ACC112 (cell line): Measurements from ENCODE around the gene HSF4.

Source experiments
- H2AFZ ChIP-seq: fragments of 200-600 bp; sonication (generic); one replicate; pipeline ENCODE4 v1.6.0; 2017; ENCODE audit warnings: antibody characterized with exemption, low read length; ENCODE audit not compliant: unreplicated experiment
- H3K27ac ChIP-seq: fragments of 200-600 bp; sonication (generic); 2 replicates; pipeline ENCODE4 v1.5.1; 2014; ENCODE audit warnings: low read depth, mild to moderate bottlenecking, antibody characterized with exemption, low read length, moderate library complexity
- H3K27me3 ChIP-seq: fragments of 200-600 bp; sonication (generic); 2 replicates; pipeline ENCODE4 v1.6.1; 2014; ENCODE audit warnings: mild to moderate bottlenecking, antibody characterized with exemption, low read length, moderate library complexity, mixed read lengths; ENCODE audit not compliant: insufficient read depth
- H3K36me3 ChIP-seq: fragments of 200-600 bp; sonication (generic); 2 replicates; pipeline ENCODE4 v1.6.1; 2016; ENCODE audit warnings: mild to moderate bottlenecking, antibody characterized with exemption, low read length, moderate library complexity, mixed read lengths; ENCODE audit not compliant: insufficient read depth
- H3K4me1 ChIP-seq: fragments of 200-600 bp; sonication (generic); one replicate; pipeline ENCODE4 v1.6.1; 2016; ENCODE audit warnings: low read length, mixed read lengths; ENCODE audit not compliant: insufficient read depth, unreplicated experiment, control insufficient read depth
- H3K4me3 ChIP-seq: fragments of 200-600 bp; sonication (generic); 2 replicates; pipeline ENCODE4 v1.5.1; 2014; ENCODE audit warnings: mild to moderate bottlenecking, low read depth, low read length
- H3K79me2 ChIP-seq: fragments of 200-600 bp; sonication (generic); one replicate; pipeline ENCODE4 v1.6.0; 2016; ENCODE audit warnings: low read length; ENCODE audit not compliant: control insufficient read depth, unreplicated experiment, insufficient read depth

HSF4 gene

GRCh38 chr16:67150047-67150832 is 14.3 kb upstream of the HSF4 start:
- Histone ChIP-seq H3K27ac (peak overlapping the region; percentile 81), H3K79me2 (peaks cover 6% of the 10 kb centered on the region), H2AFZ (peak overlapping the region; percentile 74), H3K27me3 (no peaks in the 10 kb centered on the region), H3K36me3 (peaks cover 15% of the 10 kb centered on the region; the same call in 1 of the 2 replicates), H3K4me1 (peaks cover 7% of the 10 kb centered on the region), H3K4me3 (peak overlapping the region; percentile 86)

- H2AFZ ChIP-seq: peak within 1 kb of the TSS; percentile 74
- peak within 1 kb of the TSS; percentile 86 for H3K4me3 ChIP-seq
- peaks cover 15% of the 10 kb centered on the region; the same call in 1 of the 2 replicates for H3K36me3 ChIP-seq
- H3K79me2 ChIP-seq: peaks cover 6% of the 10 kb centered on the region
- H3K27me3 ChIP-seq: no peaks in the 10 kb centered on the region
- peak within 1 kb of the TSS; percentile 81 for H3K27ac ChIP-seq
- H3K4me1 ChIP-seq: peaks cover 7% of the 10 kb centered on the region
Measured at GRCh38 chr16:67150833-67151396, 13.6 kb upstream of the HSF4 start, which contains the start of gene B3GNT9. B3GNT9 (minus strand) TSS chr16:67150998; CDS start chr16:67150485, 513 bp downstream.

GRCh38 chr16:67151431-67152097 is 13.0 kb upstream of the HSF4 start:
- peak overlapping the region; percentile 86 for H3K4me3 ChIP-seq

GRCh38 chr16:67154578-67155294 is 9.8 kb upstream of the HSF4 start:
- peaks cover 7% of the 10 kb centered on the region for H3K4me1 ChIP-seq
- no peak overlapping the region for H3K27ac ChIP-seq
- peaks cover 2% of the 10 kb centered on the region for H3K79me2 ChIP-seq
- no peaks in the 10 kb centered on the region for H3K27me3 ChIP-seq
- H3K36me3 ChIP-seq: no peaks in the 10 kb centered on the region
- H3K4me3 ChIP-seq: peak overlapping the region; percentile 48
- no peak overlapping the region for H2AFZ ChIP-seq

More at GRCh38 chr16:67151431-67152097, 13.0 kb upstream of the HSF4 start:
- Histone ChIP-seq H3K79me2 (peaks cover 6% of the 10 kb centered on the region), H3K36me3 (peaks cover 15% of the 10 kb centered on the region; the same call in 1 of the 2 replicates), H3K27me3 (no peaks in the 10 kb centered on the region), H3K27ac (peak overlapping the region; percentile 81; the same call in 1 of the 2 replicates), H3K4me1 (peaks cover 7% of the 10 kb centered on the region), H2AFZ (peak overlapping the region; percentile 74)

- H3K27ac ChIP-seq: no peak overlapping the region
- H3K79me2 ChIP-seq: no peaks in the 10 kb centered on the region
- no peaks in the 10 kb centered on the region for H3K36me3 ChIP-seq
- H3K27me3 ChIP-seq: no peaks in the 10 kb centered on the region
- H3K4me3 ChIP-seq: peak overlapping the region; percentile 48
- peaks cover 7% of the 10 kb centered on the region for H3K4me1 ChIP-seq
- H2AFZ ChIP-seq: no peak overlapping the region
Measured at GRCh38 chr16:67155295-67156142, 9.0 kb upstream of the HSF4 start.

GRCh38 chr16:67156143-67156844 is 8.3 kb upstream of the HSF4 start:
- H3K4me3 ChIP-seq: no peak overlapping the region
- no peaks in the 10 kb centered on the region for H3K79me2 ChIP-seq
- H3K4me1 ChIP-seq: peaks cover 3% of the 10 kb centered on the region
- H3K27ac ChIP-seq: no peak overlapping the region
- no peak overlapping the region for H2AFZ ChIP-seq
- H3K27me3 ChIP-seq: no peaks in the 10 kb centered on the region
- H3K36me3 ChIP-seq: no peaks in the 10 kb centered on the region

- H3K27me3 ChIP-seq: no peaks in the 10 kb centered on the region
- H3K79me2 ChIP-seq: no peaks in the 10 kb centered on the region
- no peaks in the 10 kb centered on the region for H3K36me3 ChIP-seq
- no peak overlapping the region for H3K27ac ChIP-seq
- H3K4me3 ChIP-seq: no peak overlapping the region
- H3K4me1 ChIP-seq: no peaks in the 10 kb centered on the region
- no peak overlapping the region for H2AFZ ChIP-seq
Measured at GRCh38 chr16:67157106-67157748, 7.3 kb upstream of the HSF4 start.

- no peaks in the 10 kb centered on the region for H3K27me3 ChIP-seq
- H3K36me3 ChIP-seq: no peaks in the 10 kb centered on the region
- H3K27ac ChIP-seq: no peak overlapping the region
- H3K4me1 ChIP-seq: no peaks in the 10 kb centered on the region
- no peaks in the 10 kb centered on the region for H3K79me2 ChIP-seq
- H2AFZ ChIP-seq: no peak overlapping the region
- no peak overlapping the region; the same call in 1 of the 2 replicates for H3K4me3 ChIP-seq
Measured at GRCh38 chr16:67157892-67158635, 6.5 kb upstream of the HSF4 start.
